Hepatocyte (in vitro differentiated cells): Measurements from ENCODE around the gene LRRFIP1. TPM values are rescaled to one million over a fixed set of nuclear protein-coding genes. Genes with fewer than 3 reads are reported as not detected.

ENCODE experiments used
- DNase-seq: peaks from one replicate; pipeline ENCODE4 v3.0.0-alpha.2; 2016; ENCODE audit warnings: low spot score
- H2AFZ ChIP-seq: fragments of 200-600 bp; sonication (generic); 2 replicates; pipeline ENCODE4 v1.6.0; 2016; ENCODE audit warnings: antibody characterized with exemption, mild to moderate bottlenecking
- H3K27ac ChIP-seq: fragments of 200-600 bp; sonication (generic); 2 replicates; pipeline ENCODE4 v1.5.1; 2016; ENCODE audit warnings: mild to moderate bottlenecking
- H3K27me3 ChIP-seq: fragments of 200-600 bp; sonication (generic); 2 replicates; pipeline ENCODE4 v1.6.1; 2016
- H3K36me3 ChIP-seq: fragments of 200-600 bp; sonication (generic); replicated peaks from 2 replicates; pipeline ENCODE4 v1.5.1; 2016; ENCODE audit warnings: low read depth; ENCODE audit not compliant: insufficient read depth
- H3K4me1 ChIP-seq: fragments of 200-600 bp; sonication (generic); 2 replicates; pipeline ENCODE4 v1.5.1; 2016; ENCODE audit warnings: mild to moderate bottlenecking, moderate library complexity; ENCODE audit not compliant: insufficient read depth
- H3K4me2 ChIP-seq: fragments of 200-600 bp; sonication (generic); 2 replicates; pipeline ENCODE4 v1.6.0; 2016
- H3K4me3 ChIP-seq: fragments of 200-600 bp; sonication (generic); 2 replicates; pipeline ENCODE4 v1.5.1; 2016; ENCODE audit warnings: mild to moderate bottlenecking
- H3K79me2 ChIP-seq: fragments of 200-600 bp; sonication (generic); 2 replicates; pipeline ENCODE4 v1.6.0; 2017; ENCODE audit warnings: mild to moderate bottlenecking
- H3K9me2 ChIP-seq: fragments of 200-600 bp; sonication (generic); replicated peaks from 2 replicates; pipeline ENCODE4 v1.6.0; 2017; ENCODE audit warnings: mild to moderate bottlenecking; ENCODE audit not compliant: insufficient read depth
- H3K9me3 ChIP-seq: fragments of 200-600 bp; sonication (generic); 2 replicates; pipeline ENCODE4 v1.5.1; 2016; ENCODE audit warnings: low read depth, mild to moderate bottlenecking
- H4K20me1 ChIP-seq: fragments of 200-600 bp; sonication (generic); 2 replicates; pipeline ENCODE4 v1.6.0; 2016; ENCODE audit warnings: mild to moderate bottlenecking; ENCODE audit not compliant: insufficient read depth, poor library complexity, severe bottlenecking
- EZH2 ChIP-seq: fragments of 200-600 bp; sonication (generic); IDR thresholded peaks from 2 replicates; pipeline ENCODE4 v1.6.1; 2016; ENCODE audit warnings: antibody characterized with exemption, mild to moderate bottlenecking, borderline replicate concordance
- EZH2phosphoT487 ChIP-seq: fragments of 200-600 bp; sonication (generic); IDR thresholded peaks from one replicate; pipeline ENCODE4 v1.6.1; 2018; ENCODE audit warnings: antibody characterized with exemption, mild to moderate bottlenecking, low read depth, moderate library complexity; ENCODE audit not compliant: unreplicated experiment, severe bottlenecking
- WGBS: methylation state at CpG from one replicate; pipeline ENCODE4 v1.1.6; 2016; ENCODE audit warnings: low lambda C conversion rate; ENCODE audit errors: missing lambda C conversion rate; 5-methylcytosine and 5-hydroxymethylcytosine counted together
- polyA plus RNA-seq: library from polyadenylated mRNA; unstranded; fragments of >200 nt; fragmentation: Nextera tagmentation; extraction: Ambion mirVana; gene quantifications from 2 replicates; pipeline ENCODE4 v1.2.1, GENCODE V29; 2016
- total RNA-seq: library from RNA; depleted of rRNA; stranded (reverse); fragments of >200 nt; gene quantifications from 2 replicates; pipeline ENCODE4 v1.2.3, GENCODE V29; 2014
- TF ChIP-seq, protein P1 (sequence below): fragments of 200-600 bp; sonication (generic); IDR thresholded peaks from 2 replicates; pipeline ENCODE4 v1.5.1; 2016; ENCODE audit warnings: antibody characterized with exemption, mild to moderate bottlenecking; ENCODE audit not compliant: poor library complexity

The LRRFIP1 gene
- total and polyA plus RNA-seq, 2 experiments from 2014 or later: 42.7 to 64.1 TPM

DNA sequence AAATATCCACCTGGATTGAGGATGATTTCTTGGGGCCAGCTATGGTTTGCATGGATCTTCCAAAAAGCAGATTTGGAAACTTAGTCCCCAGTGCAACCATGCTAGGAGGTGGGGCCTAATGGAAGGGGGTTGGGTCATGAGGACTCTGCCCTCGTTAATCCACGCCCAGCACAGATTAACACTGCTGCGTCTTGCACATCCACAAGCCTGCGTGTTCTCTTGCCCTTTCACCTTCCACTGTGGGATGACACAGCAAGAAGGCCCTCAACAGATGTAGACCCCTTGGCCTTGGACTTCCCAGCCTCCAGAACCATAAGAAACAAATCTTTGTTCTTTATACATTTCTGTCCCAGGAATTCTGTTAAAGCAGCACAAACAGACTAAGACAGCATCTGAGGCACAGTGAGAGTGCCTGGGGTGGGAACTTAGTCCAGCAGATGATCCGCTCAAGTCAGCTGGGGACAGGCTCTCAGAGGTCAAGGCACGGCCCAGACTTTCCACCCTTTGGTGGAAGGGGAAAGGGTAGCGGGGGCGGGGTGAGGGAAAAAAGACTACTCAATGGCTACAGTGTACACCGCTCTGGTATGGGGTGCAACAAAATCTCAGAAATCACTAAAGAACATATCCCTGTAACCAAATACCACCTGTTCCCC is 39.2 kb upstream of the LRRFIP1 start:
- peak overlapping the region; percentile 72 for H3K4me2 ChIP-seq
- peaks cover 43% of the 10 kb centered on the region for H3K79me2 ChIP-seq

DNA sequence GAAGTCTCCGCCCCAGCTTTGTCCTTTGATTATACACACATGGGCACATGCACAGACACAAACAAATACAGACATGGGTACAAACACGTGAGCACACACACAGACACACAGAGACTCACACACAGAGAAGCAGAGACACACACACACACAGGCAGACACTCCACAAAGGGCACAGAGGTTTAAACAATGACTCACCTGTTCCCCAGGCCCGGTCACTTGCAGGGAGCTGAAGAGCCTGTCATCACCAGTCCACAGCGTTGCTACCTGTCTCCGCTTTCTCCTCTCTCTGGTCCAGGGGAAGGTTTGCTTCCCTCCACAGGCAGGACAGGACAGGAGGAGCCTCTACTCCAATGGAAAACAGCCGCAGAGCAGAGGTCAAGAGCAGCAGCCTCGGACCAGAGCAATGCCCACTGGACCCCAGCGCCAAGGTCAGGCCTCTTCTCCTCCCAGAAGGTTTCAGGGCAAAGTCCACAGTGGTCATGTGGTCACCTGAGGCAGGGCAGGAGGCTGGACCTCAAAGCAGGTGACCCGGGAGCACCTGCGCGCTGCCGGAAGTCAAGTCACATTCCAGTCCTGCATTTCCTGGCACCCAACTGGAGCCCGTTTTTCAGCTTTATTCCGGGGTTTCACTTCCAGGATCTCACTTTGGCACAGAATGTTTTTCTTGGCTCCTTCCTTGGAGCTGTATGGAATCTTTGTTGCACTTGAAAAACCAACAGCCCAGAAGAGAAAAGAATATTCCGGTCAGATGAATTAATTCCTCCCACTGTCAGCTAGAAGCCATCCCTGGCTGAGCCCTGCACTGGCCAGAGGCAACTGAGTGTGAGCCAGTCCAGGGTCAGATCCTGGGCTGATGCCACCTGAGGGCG is 36.9 kb upstream of the LRRFIP1 start, which contains the start of gene RAB17:
Gene RAB17 (minus strand): TSS at position 463 of the 869 bp plus-strand sequence. CDS start 4,580 bp downstream, outside the sequence.
- WGBS: 49% methylated on average over 16 of the region's 16 CpGs

More for the DNA sequence above, 39.2 kb upstream of the LRRFIP1 start:
- H3K27me3 ChIP-seq: no peaks in the 10 kb centered on the region
- H3K9me2 ChIP-seq: no peaks in the 10 kb centered on the region
- H3K9me3 ChIP-seq: no peaks in the 10 kb centered on the region
- 85% methylated on average over 9 of the region's 9 CpGs for WGBS
- no peaks in the 10 kb centered on the region for H4K20me1 ChIP-seq
- no peak for DNase-seq
- no peak overlapping the region for H2AFZ ChIP-seq
- TF ChIP-seq EZH2 (no peak), EZH2phosphoT487 (no peak)
- TF ChIP-seq, protein P1, sequence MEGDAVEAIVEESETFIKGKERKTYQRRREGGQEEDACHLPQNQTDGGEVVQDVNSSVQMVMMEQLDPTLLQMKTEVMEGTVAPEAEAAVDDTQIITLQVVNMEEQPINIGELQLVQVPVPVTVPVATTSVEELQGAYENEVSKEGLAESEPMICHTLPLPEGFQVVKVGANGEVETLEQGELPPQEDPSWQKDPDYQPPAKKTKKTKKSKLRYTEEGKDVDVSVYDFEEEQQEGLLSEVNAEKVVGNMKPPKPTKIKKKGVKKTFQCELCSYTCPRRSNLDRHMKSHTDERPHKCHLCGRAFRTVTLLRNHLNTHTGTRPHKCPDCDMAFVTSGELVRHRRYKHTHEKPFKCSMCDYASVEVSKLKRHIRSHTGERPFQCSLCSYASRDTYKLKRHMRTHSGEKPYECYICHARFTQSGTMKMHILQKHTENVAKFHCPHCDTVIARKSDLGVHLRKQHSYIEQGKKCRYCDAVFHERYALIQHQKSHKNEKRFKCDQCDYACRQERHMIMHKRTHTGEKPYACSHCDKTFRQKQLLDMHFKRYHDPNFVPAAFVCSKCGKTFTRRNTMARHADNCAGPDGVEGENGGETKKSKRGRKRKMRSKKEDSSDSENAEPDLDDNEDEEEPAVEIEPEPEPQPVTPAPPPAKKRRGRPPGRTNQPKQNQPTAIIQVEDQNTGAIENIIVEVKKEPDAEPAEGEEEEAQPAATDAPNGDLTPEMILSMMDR: no peak
- H3K4me3 ChIP-seq: no peak overlapping the region
- peak overlapping the region; percentile 94 for H3K27ac ChIP-seq
- peaks cover 15% of the 10 kb centered on the region for H3K4me1 ChIP-seq
- no peaks in the 10 kb centered on the region for H3K36me3 ChIP-seq

GRCh38 chr2:237591141-237591881 is 36.1 kb upstream of the LRRFIP1 start:
- H3K9me2 ChIP-seq: no peaks in the 10 kb centered on the region
- H4K20me1 ChIP-seq: no peaks in the 10 kb centered on the region
- H3K79me2 ChIP-seq: peaks cover 33% of the 10 kb centered on the region
- H3K9me3 ChIP-seq: no peaks in the 10 kb centered on the region
- H3K4me1 ChIP-seq: peaks cover 39% of the 10 kb centered on the region
- DNase-seq: peak; percentile 78
- no peak overlapping the region for H3K4me3 ChIP-seq
- WGBS: 63% methylated on average over 19 of the region's 19 CpGs
- no peak for TF ChIP-seq EZH2phosphoT487
- TF ChIP-seq, protein P1: no peak
- no peak for TF ChIP-seq EZH2
- H3K36me3 ChIP-seq: no peaks in the 10 kb centered on the region
- peak overlapping the region; percentile 9 for H2AFZ ChIP-seq
- peak overlapping the region; percentile 72 for H3K4me2 ChIP-seq
- no peaks in the 10 kb centered on the region for H3K27me3 ChIP-seq
- peak overlapping the region; percentile 94 for H3K27ac ChIP-seq

More for the DNA sequence above, 36.9 kb upstream of the LRRFIP1 start, which contains the start of gene RAB17:
- Histone ChIP-seq H3K36me3 (no peaks in the 10 kb centered on the region), H4K20me1 (no peaks in the 10 kb centered on the region), H3K79me2 (peaks cover 41% of the 10 kb centered on the region), H3K4me1 (peaks cover 37% of the 10 kb centered on the region), H3K9me2 (no peaks in the 10 kb centered on the region), H3K4me2 (peak within 1 kb of the TSS; percentile 72), H2AFZ (peak within 1 kb of the TSS; percentile 9), H3K9me3 (no peaks in the 10 kb centered on the region), H3K27me3 (no peaks in the 10 kb centered on the region), H3K4me3 (peak within 1 kb of the TSS; percentile 14), H3K27ac (peak within 1 kb of the TSS; percentile 94)
- DNase-seq: peak; percentile 85
- no peak for TF ChIP-seq EZH2phosphoT487
